ENCODE results near the gene NXPE2.

NXPE2 gene

GRCh38 chr11:114745150-114745671, 66.9 kb downstream of the NXPE2 start:
- DNase-seq (ENCODE audit: low read depth in 2 of 2), result no peak

GRCh38 chr11:114746013-114746412, 67.7 kb downstream of the NXPE2 start:
- DNase-seq (ENCODE audit: low read depth in 2 of 2), result no peak

Data from stimulated activated CD8-positive, alpha-beta memory T cell treated with anti-CD3 and anti-CD28 coated beads, Interleukin-2, amount 100 ng/mL, for 48 hours (primary cell).